Endothelial cell of umbilical vein (primary cell): ENCODE results near the gene TRIM65. TPM values are rescaled to one million over a fixed set of nuclear protein-coding genes. Genes with fewer than 3 reads are reported as not detected.
A peak's percentile ranks its signal among the peaks of the same experiment; 100 is the strongest.

ENCODE experiments used
- BruUV-seq: library from RNA; stranded (reverse); fragments of 400-500 nt; replicated peaks from 2 replicates; lab custom pipeline; 2021; lab: Mats Ljungman, UMichigan
- CTCF ChIA-PET: fragments of 300-600, 350-600 bp; sonication (Branson Sonifier 250); formaldehyde crosslinking; loops from one replicate; lab custom pipeline; 2021; ENCODE audit warnings: antibody characterized with exemption, inconsistent platforms; lab: Charles Lee
- POLR2A ChIA-PET: fragments of 300-600, 350-600 bp; sonication (Branson Sonifier 250); formaldehyde crosslinking; loops from one replicate; lab custom pipeline; 2021; ENCODE audit warnings: antibody characterized with exemption, inconsistent platforms; lab: Charles Lee
- DNase-seq: peaks from one replicate; pipeline ENCODE4 v3.0.0-alpha.2; 2011; ENCODE audit warnings: low read depth, low spot score
- FAIRE-seq: peaks from 2 replicates; lab custom pipeline; 2011; peaks lifted over from hg19 to GRCh38; lab: Jason Lieb, UNC
- H2AFZ ChIP-seq: 2 replicates; pipeline ENCODE4 v1.6.0; 2012; ENCODE audit warnings: low read depth, low read length, control low read depth, inconsistent platforms
- H3K27ac ChIP-seq: 2 replicates; pipeline ENCODE4 v1.5.1; 2011; ENCODE audit warnings: low read depth, mild to moderate bottlenecking, control low read depth, low read length, moderate library complexity; ENCODE audit not compliant: insufficient read depth
- H3K27me3 ChIP-seq, 2 experiments: 2 replicates each; pipeline versions ENCODE4 v1.6.0 to v1.6.1; 2011; ENCODE audit warnings: low read length in 2 of 2, mixed read lengths in 1 of 2; ENCODE audit not compliant: control insufficient read depth in 2 of 2, insufficient read depth in 2 of 2
- H3K36me3 ChIP-seq, 2 experiments: 2 replicates in 1 of 2; 3 replicates in 1 of 2; pipeline ENCODE4 v1.5.1; 2011; ENCODE audit warnings: low read length in 2 of 2, mild to moderate bottlenecking in 1 of 2, moderate library complexity in 1 of 2; ENCODE audit not compliant: control insufficient read depth in 2 of 2, insufficient read depth in 2 of 2; ENCODE audit errors: extremely low read depth in 1 of 2
- H3K4me1 ChIP-seq: 3 replicates; pipeline ENCODE4 v1.5.1; 2011; ENCODE audit warnings: mild to moderate bottlenecking, low read length; ENCODE audit not compliant: control insufficient read depth, insufficient read depth; ENCODE audit errors: extremely low read depth
- H3K4me2 ChIP-seq: 2 replicates; pipeline ENCODE4 v1.6.1; 2011; ENCODE audit warnings: low read length, control low read depth, mixed read lengths; ENCODE audit not compliant: insufficient read depth
- H3K4me3 ChIP-seq, 3 experiments: fragments of 200-600 bp in 1 of 3; sonication (generic), shearing (Covaris generic) in 1 of 3; replicated peaks in 1 of 3; 2 replicates each; pipeline ENCODE4 v1.5.1; 2011 to 2016; ENCODE audit warnings: control low read depth in 3 of 3, low read length in 3 of 3, mild to moderate bottlenecking in 2 of 3, inconsistent platforms in 1 of 3, low read depth in 1 of 3, moderate library complexity in 1 of 3; ENCODE audit not compliant: insufficient read depth in 1 of 3
- H3K79me2 ChIP-seq: 2 replicates; pipeline ENCODE4 v1.6.0; 2012; ENCODE audit warnings: low read length, inconsistent platforms; ENCODE audit not compliant: control insufficient read depth, insufficient read depth
- H3K9ac ChIP-seq: replicated peaks from 2 replicates; pipeline ENCODE3; 2011; ENCODE audit warnings: low read length, control low read depth; ENCODE audit not compliant: insufficient read depth; ENCODE audit errors: extremely low read depth
- H3K9me1 ChIP-seq: replicated peaks from 3 replicates; pipeline ENCODE4 v1.6.0; 2011; ENCODE audit warnings: mild to moderate bottlenecking, low read length; ENCODE audit not compliant: control insufficient read depth, insufficient read depth; ENCODE audit errors: extremely low read depth
- H3K9me3 ChIP-seq: replicated peaks from 2 replicates; pipeline ENCODE4 v1.5.1; 2012; ENCODE audit warnings: low read length, inconsistent platforms; ENCODE audit not compliant: control insufficient read depth, insufficient read depth
- H4K20me1 ChIP-seq: replicated peaks from 2 replicates; pipeline ENCODE3; 2011; ENCODE audit warnings: mild to moderate bottlenecking, low read length; ENCODE audit not compliant: control insufficient read depth, insufficient read depth; ENCODE audit errors: extremely low read depth
- EZH2 ChIP-seq: IDR thresholded peaks from 2 replicates; pipeline ENCODE4 v1.6.1; 2012; ENCODE audit warnings: borderline replicate concordance, low read depth, mild to moderate bottlenecking, moderate library complexity, low read length, inconsistent platforms; ENCODE audit not compliant: severe bottlenecking
- FOS ChIP-seq: IDR thresholded peaks from 2 replicates; pipeline ENCODE4 v1.6.1; 2011; ENCODE audit warnings: mild to moderate bottlenecking, low read length, moderate library complexity, borderline replicate concordance; ENCODE audit not compliant: insufficient read depth
- GATA2 ChIP-seq: IDR thresholded peaks from 2 replicates; pipeline ENCODE4 v1.7.0; 2011; ENCODE audit warnings: low read depth, mild to moderate bottlenecking, moderate library complexity, mixed read lengths, low read length; ENCODE audit not compliant: insufficient read length, insufficient read depth
- JUN ChIP-seq: IDR thresholded peaks from 2 replicates; pipeline ENCODE4 v1.6.1; 2011; ENCODE audit warnings: borderline replicate concordance, low read depth; ENCODE audit not compliant: insufficient read length, insufficient read depth
- POLR2A ChIP-seq: IDR thresholded peaks from 2 replicates; pipeline ENCODE4 v1.6.1; 2012; ENCODE audit warnings: low read depth, mild to moderate bottlenecking, control low read depth, low read length
- POLR2AphosphoS5 ChIP-seq: IDR thresholded peaks from 2 replicates; pipeline ENCODE4 v1.6.1; 2012; ENCODE audit warnings: low read depth, mild to moderate bottlenecking, control low read depth, low read length, moderate library complexity; ENCODE audit not compliant: insufficient read depth
- dilution Hi-C: fragments of 300-500 bp; cut with MboI; formaldehyde crosslinking; loops from one replicate; pipeline ENCODE4 v1.15.0; 2019; ENCODE audit warnings: low sequenced_read_pairs; ENCODE audit not compliant: extremely low pct_ligation_motif_present
- intact Hi-C: fragments of 100-400 bp; cut with micrococcal nuclease; formaldehyde crosslinking; loops from one replicate; pipeline ENCODE4 v1.10.0; 2022
- polyA plus RNA-seq, 4 experiments: library from polyadenylated mRNA; depleted of rRNA in 3 of 4; stranded (reverse) in 3 of 4; unstranded in 1 of 4; fragments of >200 nt; gene quantifications; 2 replicates each; pipeline versions ENCODE4 v1.2.1 to v1.2.3, GENCODE V29; 2011 to 2012; ENCODE audit warnings: missing spikeins in 1 of 4
- total RNA-seq: library from RNA; stranded (reverse); gene quantifications from 2 replicates; pipeline ENCODE4 v1.2.3, GENCODE V29; 2021

TRIM65 gene
- total and polyA plus RNA-seq, 2 donors (not counting 3 experiments of a cell fraction or from before 2014, with no cell fraction given): 19.3 to 33.5 TPM

DNA sequence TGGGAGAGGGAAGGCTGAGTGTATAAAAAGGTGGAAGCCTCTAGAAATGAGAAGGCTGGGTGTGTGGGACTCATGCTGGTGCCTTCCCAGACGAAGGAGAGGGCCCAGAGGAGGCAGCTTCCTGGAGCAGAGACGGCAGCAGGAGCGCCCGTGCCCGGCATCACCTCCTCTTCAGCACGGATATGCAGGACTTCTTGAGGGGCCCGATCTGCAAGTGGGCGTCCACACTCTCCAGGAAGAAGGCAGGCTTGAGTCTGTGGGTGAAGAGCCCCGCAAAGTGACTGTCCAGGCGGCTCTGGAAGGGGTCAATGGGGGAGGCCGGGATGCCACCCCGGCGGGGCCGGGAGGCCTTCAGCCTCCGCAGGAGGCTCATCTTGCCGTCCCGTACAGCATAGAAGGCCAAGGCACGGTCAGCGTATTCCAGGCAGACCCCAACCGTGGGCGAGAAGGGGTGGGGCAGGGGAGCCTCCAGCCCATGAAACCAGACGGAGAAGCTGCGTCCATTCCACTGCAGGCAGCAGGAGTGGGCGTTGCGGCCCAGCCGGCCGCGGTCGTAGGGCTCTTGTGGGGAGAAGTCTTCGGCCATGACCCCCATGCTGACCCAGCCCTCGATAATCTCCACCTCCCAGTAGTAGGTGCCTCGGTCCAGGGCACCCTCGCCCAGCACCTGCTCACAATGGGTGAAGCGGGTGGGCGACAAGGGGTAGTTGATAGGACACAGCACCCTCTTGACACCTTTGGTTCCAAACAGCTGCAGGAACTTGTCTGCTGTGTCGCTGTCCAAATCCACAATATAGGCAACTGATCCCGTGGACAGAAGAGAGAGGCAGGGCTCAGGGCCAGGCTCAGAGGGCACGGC is 22.2 kb downstream of the TRIM65 start:
- ChIA-PET POLR2A (interaction anchor here (1.7 kb wide), 1 partner anchor 19 kb away, joined by 19 read pairs; the partner anchor contains the start of gene WBP2), CTCF (interaction anchor here (0.8 to 10.3 kb wide), 4 partner anchors 16 to 48 kb away, joined by 3 to 241 read pairs (median 26); partner anchors contain the start of genes TRIM65, UNC13D and WBP2)
- H3K27me3 ChIP-seq: no peaks in the 10 kb centered on the region
- no peak for TF ChIP-seq EZH2
- no peak for TF ChIP-seq POLR2AphosphoS5
- TF ChIP-seq JUN: no peak
- TF ChIP-seq GATA2: no peak
- no peak for TF ChIP-seq FOS
- peak; percentile 2 for TF ChIP-seq POLR2A
- FAIRE-seq (no peak), DNase-seq (no peak)
- H3K27ac ChIP-seq: peak overlapping the region; percentile 95
- H3K4me1 ChIP-seq: peaks cover 46% of the 10 kb centered on the region
- no peaks in the 10 kb centered on the region for H4K20me1 ChIP-seq
- no peak overlapping the region for H2AFZ ChIP-seq
- no peaks in the 10 kb centered on the region for H3K9me3 ChIP-seq
- H3K36me3 ChIP-seq: peaks cover 3 to 18% of the 10 kb centered on the region in 2 experiments
- intact Hi-C loops (no loop called here), dilution Hi-C loops (no loop called here)
- H3K79me2 ChIP-seq: peaks cover 6% of the 10 kb centered on the region
- no peaks in the 10 kb centered on the region for H3K9me1 ChIP-seq
- TSS peak; percentile 18 for BruUV-seq
- no peak overlapping the region for H3K4me2 ChIP-seq
- no peak overlapping the region for H3K9ac ChIP-seq
- no peak overlapping the region for H3K4me3 ChIP-seq
